ENCODE data around the gene CRABP2.

GRCh38 chr1:156681196-156681960 is 24.0 kb downstream of the CRABP2 start:
- TF ChIP-seq CTCF (conservative IDR thresholded peaks at IDR 0.05; ENCODE audit: low read depth, low read length) = no peak
- no peak for TF ChIP-seq EZH2 (IDR thresholded peaks at IDR 0.05; ENCODE audit: borderline replicate concordance, low read depth, low read length, poor library complexity, severe bottlenecking)

All from A673 (cell line).